ENCODE measurements around the gene PPFIA1.

The PPFIA1 gene

GRCh38 chr11:70304208-70304603, 33.7 kb downstream of the PPFIA1 start:
- no peak for TF ChIP-seq USF1 (IDR thresholded peaks at IDR 0.05)
- no peak for TF ChIP-seq ZBTB7A (IDR thresholded peaks at IDR 0.05; ENCODE audit: low read depth)
- no peak for TF ChIP-seq EP300 (IDR thresholded peaks at IDR 0.05; ENCODE audit: borderline replicate concordance)
- no peak for TF ChIP-seq CREB1 (IDR thresholded peaks at IDR 0.05; ENCODE audit: low read depth)
- TF ChIP-seq NFIC (IDR thresholded peaks at IDR 0.05) = no peak
- no peak for TF ChIP-seq YY1 (IDR thresholded peaks at IDR 0.05; ENCODE audit: low read depth)
- no peak for TF ChIP-seq REST (IDR thresholded peaks at IDR 0.05; ENCODE audit: low read depth)
- TF ChIP-seq TCF12 (IDR thresholded peaks at IDR 0.05; ENCODE audit: low read depth) = no peak
- no peak for TF ChIP-seq RAD21 (IDR thresholded peaks at IDR 0.05; ENCODE audit: low read depth)
- no peak for TF ChIP-seq TAF1 (IDR thresholded peaks at IDR 0.05; ENCODE audit: low read depth)
- no peak for TF ChIP-seq CEBPB (IDR thresholded peaks at IDR 0.05)
- no peak for TF ChIP-seq EGR1 (IDR thresholded peaks at IDR 0.05)
- no peak for TF ChIP-seq MAX (IDR thresholded peaks at IDR 0.05)
- no peak for TF ChIP-seq FOXM1 (IDR thresholded peaks at IDR 0.05; ENCODE audit: borderline replicate concordance, low read depth)
- TF ChIP-seq TEAD4 (IDR thresholded peaks at IDR 0.05) = no peak

GRCh38 chr11:70305501-70305900, 35.0 kb downstream of the PPFIA1 start:
- TF ChIP-seq TEAD4 (IDR thresholded peaks at IDR 0.05) (no peak), TCF12 (IDR thresholded peaks at IDR 0.05; ENCODE audit: low read depth) (no peak), REST (IDR thresholded peaks at IDR 0.05; ENCODE audit: low read depth) (no peak), CREB1 (IDR thresholded peaks at IDR 0.05; ENCODE audit: low read depth) (no peak), TAF1 (IDR thresholded peaks at IDR 0.05; ENCODE audit: low read depth) (no peak), EP300 (IDR thresholded peaks at IDR 0.05; ENCODE audit: borderline replicate concordance) (no peak), CEBPB (IDR thresholded peaks at IDR 0.05) (no peak), MAX (IDR thresholded peaks at IDR 0.05) (no peak), FOXM1 (IDR thresholded peaks at IDR 0.05; ENCODE audit: borderline replicate concordance, low read depth) (no peak), EGR1 (IDR thresholded peaks at IDR 0.05) (no peak), NFIC (IDR thresholded peaks at IDR 0.05) (no peak), ZBTB7A (IDR thresholded peaks at IDR 0.05; ENCODE audit: low read depth) (no peak), RAD21 (IDR thresholded peaks at IDR 0.05; ENCODE audit: low read depth) (no peak), YY1 (IDR thresholded peaks at IDR 0.05; ENCODE audit: low read depth) (no peak), USF1 (IDR thresholded peaks at IDR 0.05) (no peak)

- TF ChIP-seq EGR1 (IDR thresholded peaks at IDR 0.05) (no peak), YY1 (IDR thresholded peaks at IDR 0.05; ENCODE audit: low read depth) (no peak)
These were observed 36.1 kb downstream of the PPFIA1 start for GRCh38 chr11:70306586-70307033.

GRCh38 chr11:70307176-70307575, 36.7 kb downstream of the PPFIA1 start:
- TF ChIP-seq FOXM1 (IDR thresholded peaks at IDR 0.05; ENCODE audit: borderline replicate concordance, low read depth) = no peak
- TF ChIP-seq RAD21 (IDR thresholded peaks at IDR 0.05; ENCODE audit: low read depth) = no peak
- TF ChIP-seq REST (IDR thresholded peaks at IDR 0.05; ENCODE audit: low read depth) = no peak
- TF ChIP-seq EGR1 (IDR thresholded peaks at IDR 0.05) = no peak
- TF ChIP-seq TAF1 (IDR thresholded peaks at IDR 0.05; ENCODE audit: low read depth) = no peak
- TF ChIP-seq MAX (IDR thresholded peaks at IDR 0.05) = no peak
- TF ChIP-seq EP300 (IDR thresholded peaks at IDR 0.05; ENCODE audit: borderline replicate concordance) = no peak
- TF ChIP-seq NFIC (IDR thresholded peaks at IDR 0.05) = no peak
- TF ChIP-seq ZBTB7A (IDR thresholded peaks at IDR 0.05; ENCODE audit: low read depth) = no peak
- no peak for TF ChIP-seq USF1 (IDR thresholded peaks at IDR 0.05)
- no peak for TF ChIP-seq YY1 (IDR thresholded peaks at IDR 0.05; ENCODE audit: low read depth)
- no peak for TF ChIP-seq TEAD4 (IDR thresholded peaks at IDR 0.05)
- TF ChIP-seq CEBPB (IDR thresholded peaks at IDR 0.05) = no peak
- TF ChIP-seq CREB1 (IDR thresholded peaks at IDR 0.05; ENCODE audit: low read depth) = no peak
- no peak for TF ChIP-seq TCF12 (IDR thresholded peaks at IDR 0.05; ENCODE audit: low read depth)
